ENCODE measurements around the gene BNC2.

The BNC2 gene

GRCh38 chr9:16419124-16419523, 451.3 kb downstream of the BNC2 start:
- no peak for DNase-seq

DNA sequence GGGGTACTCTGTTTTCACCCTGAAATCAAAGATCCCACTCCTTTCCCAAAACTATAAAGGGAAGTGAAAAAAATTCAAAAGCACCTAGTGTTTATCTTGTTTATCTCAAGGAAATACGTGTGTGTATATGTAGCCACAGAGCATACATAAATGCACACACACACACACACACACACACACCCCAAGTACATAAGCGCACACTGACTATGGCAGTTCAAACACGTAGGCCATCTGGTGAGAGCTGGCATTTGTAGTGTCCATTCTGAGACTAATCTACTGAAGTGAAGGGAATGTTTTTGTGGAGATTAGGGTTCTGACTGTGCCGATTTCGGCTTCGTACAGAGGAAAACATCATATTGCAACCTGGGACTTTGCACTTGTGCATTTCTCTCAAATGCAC, 451.7 kb downstream of the BNC2 start:
- DNase-seq = no peak

GRCh38 chr9:16417749-16418148, 452.7 kb downstream of the BNC2 start:
- DNase-seq = no peak

DNA sequence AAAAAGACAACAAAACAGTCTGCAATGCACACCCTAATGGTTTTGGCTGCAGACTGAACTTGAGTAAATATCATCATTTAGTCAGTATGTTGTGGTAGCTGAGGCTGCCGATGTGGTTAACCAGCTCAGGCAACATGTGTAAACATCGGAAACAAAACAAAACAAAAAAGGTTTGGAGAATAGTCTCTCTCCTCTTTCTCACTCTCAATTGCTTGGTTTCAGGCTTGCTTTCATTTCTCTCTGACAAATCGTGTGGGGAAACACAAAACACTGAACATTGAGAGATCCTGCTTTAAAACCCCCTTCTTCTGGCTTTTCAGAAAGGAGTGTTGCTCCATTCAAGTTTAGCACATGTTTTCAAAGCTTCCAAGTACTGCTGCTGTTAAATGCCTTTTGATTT, 453.3 kb downstream of the BNC2 start:
- DNase-seq = no peak

DNA sequence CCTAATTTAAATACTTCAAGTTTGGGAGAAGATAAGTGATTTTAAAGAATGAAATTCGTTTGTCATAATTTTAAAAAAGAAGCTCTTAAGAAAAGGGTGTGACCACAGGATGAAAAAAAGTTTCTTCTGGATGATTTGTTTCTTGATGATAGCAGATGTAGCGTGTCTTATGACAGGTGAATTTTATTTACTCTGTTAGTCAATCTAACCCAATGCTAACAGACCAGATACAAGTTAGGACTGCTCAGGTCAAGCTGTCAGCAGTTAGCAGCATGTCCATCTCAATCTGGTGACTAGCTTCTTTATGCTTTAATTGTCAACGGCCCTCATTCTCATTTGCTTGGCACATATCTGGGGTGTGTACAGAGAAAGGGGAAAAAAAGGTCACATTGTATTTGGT, 456.0 kb downstream of the BNC2 start:
- no peak for DNase-seq

- no peak for DNase-seq
Measured at GRCh38 chr9:16413509-16414016, 456.9 kb downstream of the BNC2 start.

DNA sequence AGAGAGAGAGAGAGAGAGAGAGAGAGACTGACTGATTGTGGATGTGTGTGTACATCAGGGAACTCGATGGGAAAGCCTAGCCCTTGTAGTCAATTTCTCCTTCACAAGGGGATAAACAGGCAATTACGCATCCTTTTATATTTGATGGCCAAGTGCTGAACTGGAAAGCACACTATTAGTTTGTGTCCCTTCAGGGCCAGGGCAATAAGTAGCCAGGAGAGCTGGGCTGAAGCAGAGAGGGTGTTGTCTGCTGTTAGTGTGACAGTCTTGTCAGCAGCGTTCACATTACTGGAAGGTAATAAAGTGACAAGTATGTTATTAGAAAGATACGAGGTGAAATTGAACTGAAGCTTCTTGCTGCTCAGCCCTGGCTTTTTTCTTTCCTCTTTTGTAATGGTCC, 457.7 kb downstream of the BNC2 start:
- no peak for DNase-seq

DNA sequence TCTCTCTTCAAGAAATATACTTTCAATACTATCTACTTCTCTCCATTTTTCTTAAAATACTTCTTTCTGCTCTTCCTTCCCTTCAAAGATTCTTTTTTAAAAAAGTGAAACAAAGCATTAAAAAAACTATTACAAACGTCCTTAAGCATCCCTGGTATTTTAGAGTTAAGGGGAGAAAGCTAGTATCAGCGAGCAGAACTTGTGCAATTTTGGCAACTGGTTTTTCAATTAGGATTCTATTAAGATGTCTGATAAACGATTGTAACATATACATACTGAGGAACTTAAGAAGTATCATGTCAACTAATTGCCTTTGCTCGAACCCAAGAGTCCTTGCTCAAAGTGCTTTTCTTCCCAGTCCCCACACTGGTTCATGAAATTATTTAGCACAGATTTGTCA, 459.2 kb downstream of the BNC2 start:
- no peak for DNase-seq

- no peak for DNase-seq
Measured at GRCh38 chr9:16410601-16411280, 459.7 kb downstream of the BNC2 start.

- DNase-seq = no peak
Measured at GRCh38 chr9:16407617-16408016, 462.9 kb downstream of the BNC2 start.

DNA sequence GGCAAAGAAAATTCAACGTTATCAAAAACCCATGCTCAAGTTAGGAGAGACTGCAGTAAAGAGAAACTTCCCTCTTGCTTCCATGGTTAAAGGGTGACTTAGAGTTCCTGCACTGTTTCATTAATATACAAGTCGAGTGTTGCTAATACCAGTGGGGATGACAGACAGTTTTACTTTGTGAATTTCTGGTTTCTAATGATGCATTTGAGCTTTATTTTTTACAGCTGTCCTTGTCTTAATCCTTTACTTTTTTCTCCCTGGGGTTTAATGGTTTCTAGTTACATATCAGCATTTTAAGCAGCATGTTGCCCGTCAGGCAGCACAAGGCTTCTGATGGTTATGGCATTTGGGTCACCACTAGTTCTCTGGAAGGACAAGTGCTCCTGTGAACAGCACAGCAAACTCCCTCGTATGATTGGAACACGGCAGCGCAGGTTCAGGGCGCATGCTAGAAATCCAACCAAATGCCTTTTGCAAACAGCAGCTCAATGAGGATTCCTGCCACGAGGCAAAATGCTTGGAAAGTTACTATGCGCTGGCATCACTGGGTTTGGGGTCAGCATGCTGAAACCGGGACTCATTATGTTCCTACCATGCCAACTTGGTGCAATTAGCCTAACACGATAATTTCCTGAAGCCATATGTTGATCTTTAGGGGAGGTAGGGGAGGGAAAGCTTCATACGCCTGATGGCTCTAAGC, 463.8 kb downstream of the BNC2 start:
- DNase-seq = no peak

DNA sequence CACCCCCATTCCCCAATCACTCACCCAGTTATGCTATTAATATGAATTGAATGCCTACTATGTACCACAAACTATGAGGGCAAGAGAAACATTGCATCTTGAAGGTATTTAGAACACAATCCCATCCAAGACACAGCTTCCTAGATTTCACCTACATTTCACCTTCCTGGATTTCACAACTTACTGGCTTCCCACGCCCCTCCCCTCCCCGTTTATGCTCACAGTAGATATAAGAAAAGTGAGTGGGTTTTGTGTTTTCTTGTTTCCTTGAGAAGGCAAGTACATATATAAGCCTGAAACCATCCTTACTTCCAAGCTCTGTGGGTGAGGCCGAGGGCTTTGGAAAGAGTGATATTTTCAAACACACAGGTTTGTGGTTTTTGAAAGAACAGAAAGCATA, 465.0 kb downstream of the BNC2 start:
- no peak for DNase-seq

DNA sequence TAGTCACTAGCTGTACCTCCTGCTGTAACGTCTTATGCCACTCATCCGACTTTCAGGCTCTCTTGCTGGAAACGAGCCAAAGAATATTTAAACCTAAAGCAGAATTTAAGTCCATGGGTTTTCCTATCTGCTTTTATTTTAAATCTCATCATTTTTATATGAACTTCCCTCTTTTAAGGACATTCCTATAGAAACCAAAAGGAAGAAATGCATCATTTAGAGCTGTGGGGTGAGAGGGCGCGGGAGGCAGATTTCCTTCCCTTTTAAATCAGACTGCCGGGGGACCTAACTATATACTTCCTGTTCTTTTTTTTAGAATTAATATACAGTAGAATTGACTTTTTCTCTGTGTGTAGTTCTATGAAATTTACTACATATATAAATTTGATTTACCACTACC, 468.8 kb downstream of the BNC2 start:
- no peak for DNase-seq

DNA sequence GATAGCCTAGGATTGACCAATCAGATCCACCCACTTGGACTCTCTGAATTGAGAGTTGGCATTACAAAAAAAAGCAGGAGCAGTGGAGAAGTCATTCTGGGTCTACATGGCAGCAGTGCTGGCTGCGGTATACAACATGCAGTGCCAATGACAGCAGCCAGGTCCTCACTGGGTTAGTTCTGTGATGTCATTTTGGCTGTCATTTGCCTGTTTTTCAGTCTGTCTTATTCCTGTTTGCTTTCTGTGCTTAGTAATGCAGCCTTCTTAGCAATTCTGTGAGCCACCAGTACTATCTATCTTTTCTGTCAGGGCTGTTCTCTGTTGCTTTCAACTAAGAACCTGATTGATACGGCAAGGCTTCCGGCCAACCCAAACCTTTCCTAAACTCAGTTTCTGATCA, 471.8 kb downstream of the BNC2 start:
- no peak for DNase-seq

- DNase-seq = no peak
Measured at GRCh38 chr9:16396389-16396788, 474.1 kb downstream of the BNC2 start.

GRCh38 chr9:16391369-16391768, 479.1 kb downstream of the BNC2 start:
- no peak for DNase-seq

DNA sequence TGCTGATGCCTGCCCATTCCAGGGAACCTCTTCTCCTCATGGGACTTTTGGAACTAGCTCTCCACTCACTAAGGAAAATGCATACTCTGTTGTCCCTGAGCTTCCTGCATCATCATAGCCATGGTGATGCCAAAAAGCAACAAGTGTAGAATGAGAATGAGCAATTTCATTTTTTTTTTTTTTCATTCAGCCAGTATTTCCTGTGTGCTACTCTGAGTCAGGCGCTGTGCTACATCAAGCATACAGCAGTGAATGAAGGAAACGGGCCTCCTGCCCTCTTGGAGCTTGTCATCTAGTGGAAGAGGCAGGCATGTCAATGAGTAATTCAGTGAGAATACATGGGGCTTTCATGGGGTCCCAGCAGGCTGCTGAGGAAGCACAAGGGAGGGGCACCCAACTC, 483.1 kb downstream of the BNC2 start:
- DNase-seq = no peak

DNA sequence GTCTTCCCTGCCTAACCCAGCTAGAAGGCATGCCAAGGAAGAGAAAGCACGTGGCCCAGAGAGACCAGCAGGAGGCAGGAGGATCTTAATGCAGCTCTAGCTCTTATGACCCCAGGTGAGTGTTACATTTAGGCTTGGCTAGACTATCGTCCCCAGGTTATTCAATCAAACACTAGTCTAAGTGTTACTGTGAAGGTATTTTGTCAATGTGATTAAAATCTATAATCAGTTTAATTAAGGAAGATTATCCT, 483.7 kb downstream of the BNC2 start:
- DNase-seq = no peak

GRCh38 chr9:16386007-16386826, 484.3 kb downstream of the BNC2 start:
- no peak for DNase-seq

- no peak for DNase-seq
Measured at GRCh38 chr9:16385590-16385989, 484.9 kb downstream of the BNC2 start.

DNA sequence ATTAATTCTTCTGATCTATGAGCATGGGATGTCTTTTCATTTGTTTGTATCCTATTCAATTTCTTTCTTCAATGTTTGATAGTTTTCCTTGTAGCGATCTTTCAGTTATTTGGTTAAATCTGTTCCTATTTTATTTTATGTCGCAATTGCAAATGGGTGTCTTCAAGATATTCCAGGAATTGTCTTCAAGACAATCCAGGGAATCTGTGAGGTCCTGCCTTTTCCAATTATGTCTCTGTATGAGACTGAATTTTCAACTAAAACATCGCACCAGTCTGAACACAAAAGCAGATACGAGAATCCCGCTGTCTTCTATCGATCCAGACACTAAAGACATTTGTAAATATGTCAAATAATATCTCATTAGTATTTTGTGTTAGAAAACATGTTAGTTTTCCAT, 485.5 kb downstream of the BNC2 start:
- DNase-seq = no peak

DNA sequence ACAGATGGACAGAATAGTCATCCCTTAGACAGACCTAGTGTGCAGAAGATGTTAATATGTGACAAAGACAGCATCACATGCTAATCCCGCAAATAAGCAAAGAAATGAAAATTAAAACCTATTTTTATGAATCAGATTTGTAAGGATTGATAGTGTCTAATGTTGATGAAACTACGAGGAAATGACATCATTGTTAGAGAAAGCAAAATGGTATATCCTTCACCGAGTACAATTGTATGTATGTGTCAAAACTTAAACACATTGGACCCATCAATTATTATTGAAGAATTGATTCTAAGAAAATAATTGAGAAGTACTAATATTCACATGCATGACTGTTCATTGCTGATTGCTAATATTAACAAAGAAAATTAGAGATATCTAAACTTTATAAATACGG, 493.2 kb downstream of the BNC2 start:
- no peak for DNase-seq

- no peak for DNase-seq
Measured at GRCh38 chr9:16371306-16371705, 499.2 kb downstream of the BNC2 start.
